ENCODE data around the gene CBFA2T3. TPM values are rescaled to one million over a fixed set of nuclear protein-coding genes. Genes with fewer than 3 reads are reported as not detected.

The CBFA2T3 gene
- total RNA-seq, 4 donors from 2014 or later = 0.95 to 7.3 (median 3.3) TPM

GRCh38 chr16:88842308-88842756 is 134.7 kb downstream of the CBFA2T3 start:
- ATAC-seq (no peak), DNase-seq (no peak)
- TF ChIP-seq POLR2A (IDR thresholded peaks at IDR 0.05) (no peak), CTCF (IDR thresholded peaks at IDR 0.05 in 4 of 5, conservative IDR thresholded peaks at IDR 0.05 in 1 of 5) (no peak)
- Histone ChIP-seq H3K4me1 (no peaks in the 10 kb centered on the region), H3K4me3 (no peak overlapping the region), H3K27me3 (no peaks in the 10 kb centered on the region), H3K27ac (no peak overlapping the region), H3K36me3 (peaks cover 0 to 15% of the 10 kb centered on the region in 2 donors), H3K9me3 (no peaks in the 10 kb centered on the region)
- intact Hi-C loops (cut with DNase I; ENCODE audit: low total_unique reads) (no loop called here), in situ Hi-C loops (cut with MboI; ENCODE audit: low sequenced_read_pairs in 4 of 4) (no loop called here)

GRCh38 chr16:88841521-88842307 is 135.3 kb downstream of the CBFA2T3 start:
- in situ Hi-C loops (cut with MboI; ENCODE audit: low sequenced_read_pairs in 4 of 4) (no loop called here), intact Hi-C loops (cut with DNase I; ENCODE audit: low total_unique reads) (no loop called here)
- no peak overlapping the region for H3K4me3 ChIP-seq
- DNase-seq (no peak), ATAC-seq (no peak)
- TF ChIP-seq POLR2A (IDR thresholded peaks at IDR 0.05) (no peak), CTCF (IDR thresholded peaks at IDR 0.05 in 4 of 5, conservative IDR thresholded peaks at IDR 0.05 in 1 of 5) (no peak)
- H3K27ac ChIP-seq = no peak overlapping the region
- H3K27me3 ChIP-seq = no peaks in the 10 kb centered on the region
- peaks cover 0 to 15% of the 10 kb centered on the region in 2 donors for H3K36me3 ChIP-seq
- no peaks in the 10 kb centered on the region for H3K4me1 ChIP-seq
- H3K9me3 ChIP-seq = no peaks in the 10 kb centered on the region

- H3K27me3 ChIP-seq = no peaks in the 10 kb centered on the region
- H3K27ac ChIP-seq = no peak overlapping the region
- H3K4me3 ChIP-seq = no peak overlapping the region
- no peaks in the 10 kb centered on the region for H3K9me3 ChIP-seq
- no peaks in the 10 kb centered on the region for H3K4me1 ChIP-seq
- intact Hi-C loops (cut with DNase I; ENCODE audit: low total_unique reads) = no loop called here
- in situ Hi-C loops (cut with MboI; ENCODE audit: low sequenced_read_pairs in 4 of 4) = no loop called here
- no peak for DNase-seq
- no peak for TF ChIP-seq CTCF (IDR thresholded peaks at IDR 0.05 in 4 of 5, conservative IDR thresholded peaks at IDR 0.05 in 1 of 5)
- TF ChIP-seq POLR2A (IDR thresholded peaks at IDR 0.05) = no peak
- ATAC-seq = no peak
- H3K36me3 ChIP-seq = peaks cover 0 to 15% of the 10 kb centered on the region in 2 donors
Measured at GRCh38 chr16:88840600-88841215, 136.3 kb downstream of the CBFA2T3 start.

GRCh38 chr16:88839745-88840599 is 137.0 kb downstream of the CBFA2T3 start:
- intact Hi-C loops (cut with DNase I; ENCODE audit: low total_unique reads) (no loop called here), in situ Hi-C loops (cut with MboI; ENCODE audit: low sequenced_read_pairs in 4 of 4) (no loop called here)
- Histone ChIP-seq H3K4me3 (no peak overlapping the region), H3K27ac (no peak overlapping the region), H3K9me3 (no peaks in the 10 kb centered on the region), H3K36me3 (peaks cover 0 to 17% of the 10 kb centered on the region in 2 donors), H3K27me3 (no peaks in the 10 kb centered on the region), H3K4me1 (no peaks in the 10 kb centered on the region)
- TF ChIP-seq POLR2A (IDR thresholded peaks at IDR 0.05) (no peak), CTCF (IDR thresholded peaks at IDR 0.05 in 4 of 5, conservative IDR thresholded peaks at IDR 0.05 in 1 of 5) (no peak)
- ATAC-seq (no peak), DNase-seq (no peak)
